KMS-11 (cell line): ENCODE results near the gene HSPA14.

Experiments
- H2AFZ ChIP-seq: fragments of 200-600 bp; sonication (generic); 2 replicates; pipeline ENCODE4 v1.6.1; 2016; ENCODE audit warnings: antibody characterized with exemption, mixed run types, low read depth
- H3K27ac ChIP-seq: fragments of 200-600 bp; sonication (generic); 2 replicates; pipeline ENCODE4 v1.6.1; 2016; ENCODE audit warnings: mild to moderate bottlenecking, mixed run types
- H3K27me3 ChIP-seq: fragments of 200-600 bp; sonication (generic); 2 replicates; pipeline ENCODE4 v1.6.1; 2017; ENCODE audit warnings: mild to moderate bottlenecking, low read depth, mixed run types, moderate library complexity; ENCODE audit not compliant: insufficient read depth
- H3K36me3 ChIP-seq: fragments of 200-600 bp; sonication (generic); 2 replicates; pipeline ENCODE4 v1.6.1; 2017; ENCODE audit warnings: mild to moderate bottlenecking, mixed run types; ENCODE audit not compliant: insufficient read depth
- H3K4me1 ChIP-seq: fragments of 200-600 bp; sonication (generic); 2 replicates; pipeline ENCODE4 v1.6.1; 2016; ENCODE audit warnings: mild to moderate bottlenecking, low read depth, mixed run types; ENCODE audit not compliant: poor library complexity, severe bottlenecking
- H3K4me2 ChIP-seq: fragments of 200-600 bp; sonication (generic); 2 replicates; pipeline ENCODE4 v1.7.0; 2016; ENCODE audit warnings: mild to moderate bottlenecking, mixed run types
- H3K4me3 ChIP-seq: fragments of 200-600 bp; sonication (generic); IDR thresholded peaks from 2 replicates; pipeline ENCODE4 v1.6.1; 2017; ENCODE audit warnings: low read depth, low read length, mixed read lengths; ENCODE audit not compliant: insufficient read depth
- H3K79me2 ChIP-seq: fragments of 200-600 bp; sonication (generic); 2 replicates; pipeline ENCODE4 v1.6.1; 2016; ENCODE audit warnings: low read depth, mixed run types; ENCODE audit not compliant: insufficient read depth
- H3K9ac ChIP-seq: fragments of 200-600 bp; sonication (generic); 2 replicates; pipeline ENCODE4 v1.6.1; 2016; ENCODE audit warnings: mild to moderate bottlenecking, mixed run types
- H4K20me1 ChIP-seq: fragments of 200-600 bp; sonication (generic); 2 replicates; pipeline ENCODE4 v1.6.1; 2016; ENCODE audit warnings: mild to moderate bottlenecking, mixed run types; ENCODE audit not compliant: insufficient read depth
- TF ChIP-seq, protein P1 (sequence below): fragments of 200-600 bp; sonication (generic); conservative IDR thresholded peaks from 2 replicates; pipeline ENCODE4 v1.6.1; 2017; ENCODE audit warnings: low read depth, mild to moderate bottlenecking, antibody characterized with exemption, low read length, moderate library complexity, mixed read lengths

HSPA14 gene

DNA sequence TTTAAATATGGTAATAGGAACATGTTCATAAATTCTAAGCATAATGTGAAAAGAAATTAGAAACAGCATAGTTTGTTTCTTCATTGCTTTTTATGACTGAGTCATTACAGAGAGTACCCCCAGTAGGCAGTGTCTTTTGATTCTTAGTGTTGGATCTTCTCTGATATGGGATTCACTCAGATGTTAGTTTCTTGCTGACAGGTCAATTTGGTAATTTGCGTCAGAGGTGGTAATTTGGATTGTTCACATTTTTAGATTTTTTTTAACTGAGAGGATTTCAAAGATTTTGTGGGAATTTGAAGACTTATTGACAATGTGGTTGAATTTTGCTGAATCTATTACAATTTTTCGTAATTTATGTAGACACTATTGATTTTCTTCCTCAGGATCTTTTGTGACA, 2.1 kb downstream of the HSPA14 start:
- H3K79me2 ChIP-seq, result peaks cover 41% of the 10 kb centered on the region
- no peak overlapping the region for H3K4me2 ChIP-seq
- no peaks in the 10 kb centered on the region for H4K20me1 ChIP-seq
- no peak overlapping the region for H3K9ac ChIP-seq
- no peak overlapping the region for H2AFZ ChIP-seq
- peaks cover 19% of the 10 kb centered on the region for H3K4me1 ChIP-seq
- no peaks in the 10 kb centered on the region for H3K27me3 ChIP-seq
- no peaks in the 10 kb centered on the region; the same call in 1 of the 2 replicates for H3K36me3 ChIP-seq
- no peak overlapping the region for H3K27ac ChIP-seq
- H3K4me3 ChIP-seq, result no peak overlapping the region
- TF ChIP-seq, protein P1, sequence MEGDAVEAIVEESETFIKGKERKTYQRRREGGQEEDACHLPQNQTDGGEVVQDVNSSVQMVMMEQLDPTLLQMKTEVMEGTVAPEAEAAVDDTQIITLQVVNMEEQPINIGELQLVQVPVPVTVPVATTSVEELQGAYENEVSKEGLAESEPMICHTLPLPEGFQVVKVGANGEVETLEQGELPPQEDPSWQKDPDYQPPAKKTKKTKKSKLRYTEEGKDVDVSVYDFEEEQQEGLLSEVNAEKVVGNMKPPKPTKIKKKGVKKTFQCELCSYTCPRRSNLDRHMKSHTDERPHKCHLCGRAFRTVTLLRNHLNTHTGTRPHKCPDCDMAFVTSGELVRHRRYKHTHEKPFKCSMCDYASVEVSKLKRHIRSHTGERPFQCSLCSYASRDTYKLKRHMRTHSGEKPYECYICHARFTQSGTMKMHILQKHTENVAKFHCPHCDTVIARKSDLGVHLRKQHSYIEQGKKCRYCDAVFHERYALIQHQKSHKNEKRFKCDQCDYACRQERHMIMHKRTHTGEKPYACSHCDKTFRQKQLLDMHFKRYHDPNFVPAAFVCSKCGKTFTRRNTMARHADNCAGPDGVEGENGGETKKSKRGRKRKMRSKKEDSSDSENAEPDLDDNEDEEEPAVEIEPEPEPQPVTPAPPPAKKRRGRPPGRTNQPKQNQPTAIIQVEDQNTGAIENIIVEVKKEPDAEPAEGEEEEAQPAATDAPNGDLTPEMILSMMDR, result no peak

DNA sequence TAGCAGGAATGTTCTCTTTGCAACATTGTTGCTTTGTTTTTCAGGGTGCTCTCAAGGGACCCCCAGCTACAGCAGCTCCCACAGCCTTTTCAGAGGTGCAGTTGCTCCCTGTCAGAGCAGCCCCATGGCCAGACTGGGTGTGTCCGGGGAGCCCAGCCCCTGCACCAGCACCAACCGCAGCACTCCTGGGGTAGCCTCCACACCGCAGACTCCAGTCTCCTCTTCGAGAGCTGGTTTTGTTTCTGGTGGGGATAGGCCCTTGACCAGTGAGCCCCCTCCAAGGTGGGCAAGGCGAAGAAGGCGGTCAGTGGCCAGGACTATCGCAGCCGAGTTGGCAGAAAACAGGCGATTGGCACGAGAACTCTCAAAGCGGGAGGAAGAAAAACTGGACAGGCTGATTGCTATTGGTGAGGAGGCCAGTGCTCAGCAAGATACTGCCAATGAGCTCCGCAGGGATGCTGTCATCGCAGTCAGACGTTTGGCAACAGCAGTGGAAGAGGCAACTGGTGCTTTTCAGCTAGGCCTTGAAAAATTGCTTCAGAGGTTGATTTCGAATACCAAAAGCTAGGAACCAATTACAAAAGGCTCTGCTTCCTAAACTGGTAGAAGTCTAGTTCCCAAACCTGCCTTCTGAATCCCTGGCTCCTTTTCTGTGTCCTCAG, 5.4 kb downstream of the HSPA14 start:
- H3K36me3 ChIP-seq, result no peaks in the 10 kb centered on the region; the same call in 1 of the 2 replicates
- no peak overlapping the region for H3K4me2 ChIP-seq
- H3K4me1 ChIP-seq, result peaks cover 9% of the 10 kb centered on the region
- H3K27ac ChIP-seq, result no peak overlapping the region
- H2AFZ ChIP-seq, result no peak overlapping the region
- H4K20me1 ChIP-seq, result no peaks in the 10 kb centered on the region
- no peak overlapping the region for H3K4me3 ChIP-seq
- peaks cover 39% of the 10 kb centered on the region for H3K79me2 ChIP-seq
- H3K9ac ChIP-seq, result no peak overlapping the region
- H3K27me3 ChIP-seq, result no peaks in the 10 kb centered on the region
- TF ChIP-seq, protein P1, result no peak

DNA sequence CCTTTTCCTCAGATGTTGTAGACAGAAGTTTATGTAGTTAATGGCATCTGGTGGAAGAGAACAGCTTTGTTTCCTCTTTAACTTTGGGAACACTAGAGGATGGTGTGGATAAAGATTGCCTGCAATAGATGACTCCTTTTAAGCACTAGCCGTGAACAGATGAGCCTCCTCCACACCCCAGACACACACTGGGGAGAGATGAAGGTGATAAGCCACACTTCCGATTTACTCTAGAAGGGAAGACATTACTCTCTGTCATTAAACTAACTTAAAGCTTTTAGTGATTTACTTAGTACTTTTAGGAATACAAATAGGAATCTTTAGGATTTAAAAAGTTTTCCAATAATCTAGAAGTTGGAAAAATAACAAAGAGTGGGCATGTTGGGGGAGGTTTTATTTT, 6.8 kb downstream of the HSPA14 start:
- H3K4me2 ChIP-seq, result no peak overlapping the region
- H3K9ac ChIP-seq, result no peak overlapping the region
- no peak overlapping the region for H2AFZ ChIP-seq
- H3K27ac ChIP-seq, result no peak overlapping the region
- H3K36me3 ChIP-seq, result no peaks in the 10 kb centered on the region; the same call in 1 of the 2 replicates
- H3K4me3 ChIP-seq, result no peak overlapping the region
- H4K20me1 ChIP-seq, result no peaks in the 10 kb centered on the region
- TF ChIP-seq, protein P1, result no peak
- H3K4me1 ChIP-seq, result peaks cover 3% of the 10 kb centered on the region
- H3K27me3 ChIP-seq, result no peaks in the 10 kb centered on the region
- peaks cover 24% of the 10 kb centered on the region; the same call in 1 of the 2 replicates for H3K79me2 ChIP-seq

DNA sequence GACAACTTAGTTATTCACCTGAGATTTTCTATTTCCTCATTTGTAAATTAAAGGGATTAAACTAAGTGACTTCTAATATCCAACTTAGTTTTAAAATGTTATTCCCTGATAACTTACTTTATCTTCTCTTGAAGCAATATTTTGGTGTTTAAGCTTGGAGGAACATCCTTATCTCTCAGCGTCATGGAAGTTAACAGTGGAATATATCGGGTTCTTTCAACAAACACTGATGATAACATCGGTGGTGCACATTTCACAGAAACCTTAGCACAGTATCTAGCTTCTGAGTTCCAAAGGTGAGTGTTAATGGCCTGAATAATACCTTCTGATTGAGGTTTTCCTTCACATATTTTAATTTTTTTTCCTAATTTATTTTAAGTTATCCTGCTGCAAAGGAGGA, 14.1 kb downstream of the HSPA14 start:
- H3K27me3 ChIP-seq, result no peaks in the 10 kb centered on the region
- H3K4me3 ChIP-seq, result no peak overlapping the region
- H3K36me3 ChIP-seq, result no peaks in the 10 kb centered on the region; the same call in 1 of the 2 replicates
- H3K4me2 ChIP-seq, result no peak overlapping the region
- H3K4me1 ChIP-seq, result no peaks in the 10 kb centered on the region
- no peaks in the 10 kb centered on the region for H3K79me2 ChIP-seq
- no peaks in the 10 kb centered on the region for H4K20me1 ChIP-seq
- no peak overlapping the region for H2AFZ ChIP-seq
- H3K27ac ChIP-seq, result no peak overlapping the region
- TF ChIP-seq, protein P1, result no peak
- no peak overlapping the region for H3K9ac ChIP-seq
